Mesendoderm (in vitro differentiated cells): ENCODE measurements around the gene CCR5AS.

Experiments used
- DNase-seq: peaks from one replicate; pipeline ENCODE4 v3.0.0; 2013
- H2AK5ac ChIP-seq: 2 replicates; pipeline ENCODE4 v1.6.1; 2013; ENCODE audit warnings: low read length, inconsistent platforms
- H2BK120ac ChIP-seq: 2 replicates; pipeline ENCODE4 v1.6.1; 2013; ENCODE audit warnings: low read depth, mild to moderate bottlenecking, low read length, moderate library complexity, mixed read lengths
- H2BK15ac ChIP-seq: replicated peaks from 2 replicates; pipeline ENCODE4 v1.6.1; 2013; ENCODE audit warnings: low read depth, mild to moderate bottlenecking, moderate library complexity
- H2BK5ac ChIP-seq: 2 replicates; pipeline ENCODE4 v1.6.1; 2013; ENCODE audit warnings: low read length, inconsistent platforms
- H3K18ac ChIP-seq: 2 replicates; pipeline ENCODE4 v1.6.1; 2013; ENCODE audit warnings: mild to moderate bottlenecking, low read length, mixed read lengths
- H3K23ac ChIP-seq: one replicate; pipeline ENCODE4 v1.6.1; 2013; ENCODE audit warnings: low read length
- H3K27ac ChIP-seq: 2 replicates; pipeline ENCODE4 v1.5.1; 2013; ENCODE audit warnings: low read depth, mild to moderate bottlenecking, inconsistent platforms, low read length, moderate library complexity
- H3K27me3 ChIP-seq: 2 replicates; pipeline ENCODE4 v1.6.1; 2013; ENCODE audit warnings: low read length, control low read depth, mild to moderate bottlenecking, inconsistent platforms; ENCODE audit not compliant: insufficient read depth, poor library complexity
- H3K36me3 ChIP-seq: 2 replicates; pipeline ENCODE4 v1.6.1; 2013; ENCODE audit warnings: low read length, inconsistent platforms; ENCODE audit not compliant: control insufficient read depth, insufficient read depth
- H3K4ac ChIP-seq: one replicate; pipeline ENCODE4 v1.6.1; 2013; ENCODE audit warnings: low read depth, mild to moderate bottlenecking, low read length, moderate library complexity
- H3K4me1 ChIP-seq: 2 replicates; pipeline ENCODE4 v1.6.1; 2013; ENCODE audit warnings: low read depth, low read length, inconsistent platforms; ENCODE audit not compliant: control insufficient read depth
- H3K4me2 ChIP-seq: 2 replicates; pipeline ENCODE4 v1.6.1; 2013; ENCODE audit warnings: low read length
- H3K4me3 ChIP-seq: 2 replicates; pipeline ENCODE4 v1.5.1; 2013; ENCODE audit warnings: mild to moderate bottlenecking, low read length
- H3K56ac ChIP-seq: one replicate; pipeline ENCODE4 v1.6.1; 2013; ENCODE audit warnings: low read length
- H3K79me1 ChIP-seq: 2 replicates; pipeline ENCODE4 v1.6.1; 2013; ENCODE audit warnings: low read length, inconsistent platforms
- H3K79me2 ChIP-seq: 2 replicates; pipeline ENCODE4 v1.6.1; 2013; ENCODE audit warnings: mild to moderate bottlenecking, low read length; ENCODE audit not compliant: control insufficient read depth, insufficient read depth
- H3K9ac ChIP-seq: 2 replicates; pipeline ENCODE4 v1.6.1; 2013; ENCODE audit warnings: low read length, inconsistent platforms
- H4K5ac ChIP-seq: one replicate; pipeline ENCODE4 v1.6.1; 2013; ENCODE audit warnings: low read length
- H4K8ac ChIP-seq: one replicate; pipeline ENCODE4 v1.6.1; 2013; ENCODE audit warnings: low read depth, mild to moderate bottlenecking, control low read depth, low read length, moderate library complexity
- WGBS: extraction: QIAGEN DNeasy Blood & Tissue Kit; methylation state at CpG from one replicate; pipeline ENCODE4 v1.1.7; 2013; ENCODE audit warnings: low lambda C conversion rate, missing lambda C conversion rate; ENCODE audit not compliant: insufficient coverage; ENCODE audit errors: extremely low coverage; 5-methylcytosine and 5-hydroxymethylcytosine counted together

The CCR5AS gene

GRCh38 chr3:46359733-46360493 is 47.0 kb downstream of the CCR5AS start:
- Histone ChIP-seq H3K4me1 (peaks cover 12% of the 10 kb centered on the region), H2BK5ac (no peak overlapping the region), H3K4me2 (no peak overlapping the region), H3K36me3 (no peaks in the 10 kb centered on the region), H3K9ac (peak overlapping the region; percentile 4), H3K56ac (peak overlapping the region; percentile 59), H3K79me1 (no peaks in the 10 kb centered on the region), H2BK15ac (no peak overlapping the region), H3K23ac (no peak overlapping the region), H3K27me3 (no peaks in the 10 kb centered on the region), H4K8ac (no peak overlapping the region), H3K4ac (no peak overlapping the region), H2AK5ac (no peak overlapping the region), H3K18ac (no peak overlapping the region), H2BK120ac (no peak overlapping the region), H3K27ac (no peak overlapping the region), H4K5ac (no peak overlapping the region), H3K4me3 (no peak overlapping the region), H3K79me2 (no peaks in the 10 kb centered on the region)
- peak; percentile 80 for DNase-seq
- WGBS = no CpG with 5 or more reads among the region's 11 CpGs

GRCh38 chr3:46358466-46358865 is 48.4 kb downstream of the CCR5AS start:
- no peaks in the 10 kb centered on the region for H3K36me3 ChIP-seq

DNA sequence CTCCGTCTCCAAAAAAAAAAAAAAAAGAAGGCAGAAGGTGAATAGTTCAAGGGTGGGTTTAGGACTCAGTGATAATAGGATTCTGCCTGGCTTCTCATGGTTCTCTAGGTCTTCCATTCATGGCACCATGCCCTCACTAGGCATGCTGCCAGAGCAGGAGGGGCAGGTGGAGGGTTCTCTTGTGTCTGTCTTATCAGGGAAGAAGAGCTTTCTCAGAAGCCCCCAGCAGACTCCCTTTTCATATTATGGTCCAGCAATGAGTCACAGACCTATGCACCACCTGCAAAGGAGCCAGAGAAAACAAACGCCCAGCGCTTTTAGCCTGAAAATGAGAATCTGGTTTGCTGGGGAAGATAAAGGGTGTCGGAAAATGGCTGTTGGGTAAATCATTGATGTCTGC is 50.0 kb downstream of the CCR5AS start:
- no CpG with 5 or more reads among the region's 4 CpGs for WGBS

More at GRCh38 chr3:46358466-46358865, 48.4 kb downstream of the CCR5AS start:
- WGBS = no CpG with 5 or more reads among the region's 6 CpGs
- Histone ChIP-seq H3K23ac (no peak overlapping the region), H3K79me1 (no peaks in the 10 kb centered on the region), H3K27ac (no peak overlapping the region), H3K18ac (no peak overlapping the region), H3K56ac (no peak overlapping the region), H2AK5ac (no peak overlapping the region), H2BK5ac (no peak overlapping the region), H3K4ac (no peak overlapping the region), H3K9ac (no peak overlapping the region), H4K5ac (no peak overlapping the region), H4K8ac (no peak overlapping the region), H2BK15ac (no peak overlapping the region), H3K79me2 (no peaks in the 10 kb centered on the region), H2BK120ac (no peak overlapping the region), H3K27me3 (no peaks in the 10 kb centered on the region), H3K4me1 (peaks cover 17% of the 10 kb centered on the region), H3K4me2 (no peak overlapping the region), H3K4me3 (no peak overlapping the region)
- DNase-seq = no peak

DNA sequence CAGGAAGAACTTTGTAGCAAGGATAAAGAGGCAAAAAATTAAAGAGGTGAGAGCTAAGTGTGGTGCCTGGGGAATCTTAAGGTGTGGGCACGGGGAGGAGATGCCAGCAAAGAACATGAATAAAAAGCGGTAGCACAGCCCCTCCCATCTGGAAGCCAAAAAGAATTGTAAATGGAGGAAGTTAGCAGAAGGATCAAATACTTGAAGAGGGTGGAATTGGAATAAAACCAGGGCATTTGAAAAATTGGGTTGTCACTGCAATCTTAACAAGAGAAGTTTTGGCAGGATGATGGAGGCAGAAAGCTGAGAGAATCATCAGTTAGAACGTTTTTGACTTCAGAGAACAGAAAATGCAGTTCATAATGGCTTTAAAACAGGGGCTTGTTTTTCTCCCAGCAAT is 50.6 kb downstream of the CCR5AS start:
- H3K18ac ChIP-seq = no peak overlapping the region
- DNase-seq = no peak
- H2AK5ac ChIP-seq = no peak overlapping the region
- WGBS = no CpG with 5 or more reads among the region's 3 CpGs
- H3K56ac ChIP-seq = no peak overlapping the region
- H3K23ac ChIP-seq = no peak overlapping the region
- H3K27ac ChIP-seq = no peak overlapping the region
- no peak overlapping the region for H3K4me2 ChIP-seq
- no peaks in the 10 kb centered on the region for H3K36me3 ChIP-seq
- no peak overlapping the region for H2BK15ac ChIP-seq
- H4K5ac ChIP-seq = no peak overlapping the region
- H3K79me1 ChIP-seq = no peaks in the 10 kb centered on the region
- no peak overlapping the region for H3K4ac ChIP-seq
- H4K8ac ChIP-seq = no peak overlapping the region
- H3K4me3 ChIP-seq = no peak overlapping the region
- H3K4me1 ChIP-seq = peaks cover 17% of the 10 kb centered on the region
- no peak overlapping the region for H2BK120ac ChIP-seq
- H2BK5ac ChIP-seq = no peak overlapping the region
- no peaks in the 10 kb centered on the region for H3K27me3 ChIP-seq
- H3K9ac ChIP-seq = no peak overlapping the region
- no peaks in the 10 kb centered on the region for H3K79me2 ChIP-seq

More for the DNA sequence above, 50.0 kb downstream of the CCR5AS start:
- Histone ChIP-seq H3K79me2 (no peaks in the 10 kb centered on the region), H3K4me1 (peaks cover 17% of the 10 kb centered on the region), H3K4me2 (no peak overlapping the region), H3K27ac (no peak overlapping the region), H3K9ac (no peak overlapping the region), H3K4ac (no peak overlapping the region), H4K5ac (no peak overlapping the region), H3K56ac (no peak overlapping the region), H3K79me1 (no peaks in the 10 kb centered on the region), H2BK120ac (no peak overlapping the region), H3K4me3 (no peak overlapping the region), H3K23ac (no peak overlapping the region), H3K27me3 (no peaks in the 10 kb centered on the region), H4K8ac (no peak overlapping the region), H3K18ac (no peak overlapping the region), H2BK15ac (no peak overlapping the region), H3K36me3 (no peaks in the 10 kb centered on the region), H2BK5ac (no peak overlapping the region), H2AK5ac (no peak overlapping the region)
- DNase-seq = no peak

- no peaks in the 10 kb centered on the region for H3K36me3 ChIP-seq
- no peak overlapping the region for H3K4ac ChIP-seq
- H3K56ac ChIP-seq = no peak overlapping the region
- H3K18ac ChIP-seq = no peak overlapping the region
- no peak overlapping the region for H3K23ac ChIP-seq
- no peak overlapping the region for H2BK5ac ChIP-seq
- H3K4me3 ChIP-seq = no peak overlapping the region
- H3K4me2 ChIP-seq = no peak overlapping the region
- H4K8ac ChIP-seq = no peak overlapping the region
- no peak overlapping the region for H2AK5ac ChIP-seq
- no peak overlapping the region for H2BK120ac ChIP-seq
- H3K9ac ChIP-seq = no peak overlapping the region
- no peak overlapping the region for H3K27ac ChIP-seq
- H3K79me2 ChIP-seq = no peaks in the 10 kb centered on the region
- no peak overlapping the region for H4K5ac ChIP-seq
- DNase-seq = peak; percentile 78
- no peak overlapping the region for H2BK15ac ChIP-seq
- H3K4me1 ChIP-seq = peaks cover 12% of the 10 kb centered on the region
- no peaks in the 10 kb centered on the region for H3K79me1 ChIP-seq
- H3K27me3 ChIP-seq = no peaks in the 10 kb centered on the region
These were observed 51.9 kb downstream of the CCR5AS start for GRCh38 chr3:46354984-46355383.

GRCh38 chr3:46354478-46354877 is 52.4 kb downstream of the CCR5AS start:
- H3K27me3 ChIP-seq = no peaks in the 10 kb centered on the region
- no CpG with 5 or more reads among the region's 1 CpG for WGBS
- H3K56ac ChIP-seq = no peak overlapping the region
- no peak overlapping the region for H4K8ac ChIP-seq
- H4K5ac ChIP-seq = no peak overlapping the region
- no peaks in the 10 kb centered on the region for H3K79me1 ChIP-seq
- H3K4me2 ChIP-seq = no peak overlapping the region
- no peak overlapping the region for H2AK5ac ChIP-seq
- peaks cover 10% of the 10 kb centered on the region for H3K4me1 ChIP-seq
- no peak overlapping the region for H3K9ac ChIP-seq
- H2BK5ac ChIP-seq = no peak overlapping the region
- no peak overlapping the region for H3K23ac ChIP-seq
- H2BK15ac ChIP-seq = no peak overlapping the region
- no peak overlapping the region for H3K4ac ChIP-seq
- no peak overlapping the region for H3K18ac ChIP-seq
- no peak overlapping the region for H3K27ac ChIP-seq
- H3K79me2 ChIP-seq = no peaks in the 10 kb centered on the region
- H3K4me3 ChIP-seq = no peak overlapping the region
- no peak for DNase-seq
- no peaks in the 10 kb centered on the region for H3K36me3 ChIP-seq
- H2BK120ac ChIP-seq = no peak overlapping the region
